IPS-18c (cell line): ENCODE measurements around the gene TPST2.

ENCODE experiments used
- H3K4me3 ChIP-seq: 2 replicates; pipeline ENCODE4 v1.7.0; 2013; ENCODE audit warnings: low read depth, mild to moderate bottlenecking, low read length, moderate library complexity; ENCODE audit not compliant: insufficient read depth
- H3K9me3 ChIP-seq: one replicate; pipeline ENCODE4 v1.6.1; 2013; ENCODE audit warnings: mild to moderate bottlenecking, low read length, moderate library complexity; ENCODE audit not compliant: control insufficient read depth, insufficient read depth

The TPST2 gene

GRCh38 chr22:26480611-26480932 is 109.4 kb downstream of the TPST2 start:
- Histone ChIP-seq H3K4me3 (no peak overlapping the region), H3K9me3 (no peaks in the 10 kb centered on the region)

- H3K4me3 ChIP-seq: no peak overlapping the region
Measured at GRCh38 chr22:26479792-26480610, 109.9 kb downstream of the TPST2 start.

GRCh38 chr22:26479043-26479791 is 110.7 kb downstream of the TPST2 start:
- Histone ChIP-seq H3K4me3 (no peak overlapping the region), H3K9me3 (no peaks in the 10 kb centered on the region)

More at GRCh38 chr22:26479792-26480610, 109.9 kb downstream of the TPST2 start:
- H3K9me3 ChIP-seq: no peaks in the 10 kb centered on the region

- Histone ChIP-seq H3K9me3 (no peaks in the 10 kb centered on the region), H3K4me3 (no peak overlapping the region)
Measured at GRCh38 chr22:26477341-26477731, 112.6 kb downstream of the TPST2 start.

- Histone ChIP-seq H3K9me3 (no peaks in the 10 kb centered on the region), H3K4me3 (no peak overlapping the region)
Measured at GRCh38 chr22:26476705-26477340, 113.1 kb downstream of the TPST2 start.

GRCh38 chr22:26474682-26475081 is 115.2 kb downstream of the TPST2 start:
- H3K4me3 ChIP-seq: no peak overlapping the region

More at GRCh38 chr22:26474682-26475081, 115.2 kb downstream of the TPST2 start:
- H3K9me3 ChIP-seq: peaks cover 2% of the 10 kb centered on the region
